HCT116 (cell line): ENCODE measurements around the gene NHLRC4. TPM values are rescaled to one million over a fixed set of nuclear protein-coding genes. Genes with fewer than 3 reads are reported as not detected.

ENCODE experiments used
- ATAC-seq: fragments of 200-7000 bp; cut with Tn5 transposase; 2 replicates; pipeline ENCODE4 v1.9.1; 2020; ENCODE audit warnings: mild to moderate bottlenecking, moderate library complexity
- BruUV-seq: library from RNA; stranded (reverse); fragments of 400-500 nt; replicated peaks from 2 replicates; lab custom pipeline; 2021; lab: Mats Ljungman, UMichigan
- CTCF ChIA-PET: fragments of 300-600 bp; sonication (Branson Sonifier 250); formaldehyde crosslinking; loops from one replicate; lab custom pipeline; 2021; ENCODE audit warnings: antibody characterized with exemption; lab: Charles Lee
- POLR2A ChIA-PET: fragments of 300-600, 350-600 bp; sonication (Branson Sonifier 250); formaldehyde crosslinking; loops from one replicate; lab custom pipeline; 2021; ENCODE audit warnings: antibody characterized with exemption; lab: Charles Lee
- RAD21 ChIA-PET, 2 experiments: fragments of 300-600 bp; sonication (Branson Sonifier 250); formaldehyde crosslinking; loops; one replicate each; lab custom pipeline; 2023; ENCODE audit warnings: low total read pairs in 2 of 2; ENCODE audit not compliant: uncharacterized antibody in 2 of 2, unreplicated experiment in 2 of 2, low non-redundant PET in 1 of 2; lab: Charles Lee
- DNase-seq: peaks from one replicate; pipeline ENCODE4 v3.0.0-alpha.2; 2010; ENCODE audit warnings: low read depth, low spot score
- H2AFZ ChIP-seq: fragments of 200-600 bp; shearing (Covaris generic), sonication (generic); 2 replicates; pipeline ENCODE4 v1.6.1; 2017; ENCODE audit warnings: low read depth, mixed run types, mixed read lengths, antibody characterized with exemption, low read length; ENCODE audit not compliant: poor library complexity, severe bottlenecking
- H3K27ac ChIP-seq: 2 replicates; pipeline ENCODE4 v1.5.1; 2012; ENCODE audit warnings: low read depth, low read length
- H3K27me3 ChIP-seq: fragments of 200-600 bp; sonication (generic); 2 replicates; pipeline ENCODE4 v1.6.1; 2016; ENCODE audit warnings: mixed run types, low read length, mixed read lengths; ENCODE audit not compliant: insufficient read depth
- H3K36me3 ChIP-seq, 2 experiments: fragments of 200-500 bp in 1 of 2; fragments of 200-600 bp in 1 of 2; sonication (Bioruptor generic) in 1 of 2; sonication (generic) in 1 of 2; 2 replicates each; pipeline versions ENCODE4 v1.5.1 to v1.6.1; 2014 to 2016; ENCODE audit warnings: low read length in 2 of 2, inconsistent platforms in 1 of 2, mixed read lengths in 1 of 2, mixed run types in 1 of 2; ENCODE audit not compliant: insufficient read depth in 2 of 2, control insufficient read depth in 1 of 2
- H3K4me1 ChIP-seq, 2 experiments: fragments of 200-600 bp in 1 of 2; sonication (generic) in 1 of 2; 2 replicates each; pipeline versions ENCODE4 v1.5.1 to v1.6.1; 2012 to 2017; ENCODE audit warnings: low read length in 2 of 2, inconsistent platforms in 1 of 2, mild to moderate bottlenecking in 1 of 2, mixed read lengths in 1 of 2, mixed run types in 1 of 2, moderate library complexity in 1 of 2; ENCODE audit not compliant: insufficient read depth in 2 of 2, control insufficient read depth in 1 of 2
- H3K4me2 ChIP-seq: fragments of 200-600 bp; sonication (generic); 2 replicates; pipeline ENCODE4 v1.6.1; 2017; ENCODE audit warnings: mixed run types, low read length, mixed read lengths
- H3K4me3 ChIP-seq, 2 experiments: fragments of 200-600 bp in 1 of 2; sonication (generic) in 1 of 2; replicated peaks in 1 of 2; 2 replicates each; pipeline ENCODE4 v1.5.1; 2011 to 2016; ENCODE audit warnings: low read length in 2 of 2, control low read depth in 1 of 2, low read depth in 1 of 2, mild to moderate bottlenecking in 1 of 2, mixed read lengths in 1 of 2, mixed run types in 1 of 2
- H3K79me2 ChIP-seq: fragments of 200-600 bp; sonication (generic); 2 replicates; pipeline ENCODE4 v1.6.1; 2017; ENCODE audit warnings: mild to moderate bottlenecking, mixed run types, low read length, moderate library complexity, mixed read lengths; ENCODE audit not compliant: insufficient read depth
- H3K9ac ChIP-seq: fragments of 200-600 bp; sonication (generic); 2 replicates; pipeline ENCODE4 v1.6.1; 2016; ENCODE audit warnings: low read length, mixed read lengths
- H3K9me2 ChIP-seq: fragments of 200-600 bp; sonication (generic), shearing (Covaris generic); 2 replicates; pipeline ENCODE4 v1.6.1; 2017; ENCODE audit warnings: mixed run types, mild to moderate bottlenecking, moderate library complexity; ENCODE audit not compliant: insufficient read depth
- H3K9me3 ChIP-seq, 2 experiments: fragments of 200-500 bp in 1 of 2; fragments of 200-600 bp in 1 of 2; sonication (Bioruptor generic) in 1 of 2; sonication (generic) in 1 of 2; 2 replicates each; pipeline ENCODE4 v1.6.1; 2014 to 2017; ENCODE audit warnings: low read length in 2 of 2, mixed read lengths in 2 of 2, inconsistent platforms in 1 of 2, low read depth in 1 of 2, mild to moderate bottlenecking in 1 of 2, mixed run types in 1 of 2, moderate library complexity in 1 of 2; ENCODE audit not compliant: control insufficient read depth in 1 of 2, insufficient read depth in 1 of 2
- H4K20me1 ChIP-seq: fragments of 200-600 bp; sonication (generic), shearing (Covaris generic); 2 replicates; pipeline ENCODE4 v1.6.1; 2017; ENCODE audit warnings: mixed run types, mild to moderate bottlenecking, moderate library complexity; ENCODE audit not compliant: insufficient read depth
- ATF3 ChIP-seq: IDR thresholded peaks from 2 replicates; pipeline ENCODE4 v1.6.1; 2012
- CBX3 ChIP-seq: IDR thresholded peaks from 2 replicates; pipeline ENCODE4 v1.6.1; 2012; ENCODE audit warnings: low read depth
- EGR1 ChIP-seq: IDR thresholded peaks from 2 replicates; pipeline ENCODE4 v1.6.1; 2012; ENCODE audit warnings: low read depth
- ELF1 ChIP-seq: IDR thresholded peaks from 2 replicates; pipeline ENCODE4 v1.6.1; 2012; ENCODE audit warnings: low read depth, borderline replicate concordance
- EZH2 ChIP-seq: fragments of 200-600 bp; sonication (generic); IDR thresholded peaks from 2 replicates; pipeline ENCODE4 v1.6.1; 2017; ENCODE audit warnings: antibody characterized with exemption, mixed run types
- EZH2phosphoT487 ChIP-seq: fragments of 200-600 bp; IDR thresholded peaks from 2 replicates; pipeline ENCODE4 v1.6.1; 2018; ENCODE audit warnings: antibody characterized with exemption, borderline replicate concordance
- RAD21 ChIP-seq: IDR thresholded peaks from 2 replicates; pipeline ENCODE4 v1.6.1; 2012; ENCODE audit warnings: low read depth, mild to moderate bottlenecking
- SIN3A ChIP-seq: IDR thresholded peaks from 2 replicates; pipeline ENCODE4 v1.6.1; 2012; ENCODE audit warnings: low read depth
- SP1 ChIP-seq: IDR thresholded peaks from 2 replicates; pipeline ENCODE4 v1.6.1; 2012; ENCODE audit warnings: low read depth
- TCF7L2 ChIP-seq: IDR thresholded peaks from 2 replicates; pipeline ENCODE4 v1.7.0; 2011; ENCODE audit warnings: borderline replicate concordance, inconsistent platforms; ENCODE audit not compliant: insufficient read depth, insufficient read length; ENCODE audit errors: extremely low read depth
- ZFX ChIP-seq: fragments of 450-650 bp; IDR thresholded peaks from 2 replicates; pipeline ENCODE4 v1.6.1; 2017
- ZNF274 ChIP-seq: fragments of 200-500 bp; sonication (Bioruptor generic); IDR thresholded peaks from 2 replicates; pipeline ENCODE4 v1.6.1; 2014; ENCODE audit warnings: mild to moderate bottlenecking, low read depth, low read length, inconsistent platforms
- intact Hi-C: fragments of 100-400 bp; cut with micrococcal nuclease; formaldehyde crosslinking; loops from 2 replicates; pipeline ENCODE4 v1.10.0; 2022
- total RNA-seq: library from RNA; stranded (reverse); gene quantifications from one replicate; pipeline ENCODE4 v1.2.1, GENCODE V29; 2021; ENCODE audit not compliant: unreplicated experiment
- TF ChIP-seq, protein P1 (sequence below): IDR thresholded peaks from 2 replicates; pipeline ENCODE4 v1.6.1; 2011; ENCODE audit warnings: mild to moderate bottlenecking, low read length, moderate library complexity; ENCODE audit not compliant: insufficient replicate concordance; ENCODE audit errors: extremely low read depth
- TF ChIP-seq, protein P2 (sequence below): IDR thresholded peaks from 2 replicates; pipeline ENCODE4 v1.6.1; 2012

The NHLRC4 gene
- total RNA-seq, 1 experiment from 2014 or later = 0.22 TPM

- peaks cover 31 to 46% of the 10 kb centered on the region in 2 experiments for H3K4me1 ChIP-seq
- intact Hi-C loops = loop anchor here (5.0 kb wide), 1 partner anchor 37 kb away; no protein-coding TSS in a partner anchor
- POLR2A ChIA-PET = no interaction called here
- peak overlapping the region; percentile 77 for H3K4me2 ChIP-seq
- TF ChIP-seq SP1 (no peak), ZFX (peak; percentile 41; the same call in 1 of the 2 replicates), RAD21 (no peak), ATF3 (no peak), SIN3A (no peak)
- TF ChIP-seq, protein P1, sequence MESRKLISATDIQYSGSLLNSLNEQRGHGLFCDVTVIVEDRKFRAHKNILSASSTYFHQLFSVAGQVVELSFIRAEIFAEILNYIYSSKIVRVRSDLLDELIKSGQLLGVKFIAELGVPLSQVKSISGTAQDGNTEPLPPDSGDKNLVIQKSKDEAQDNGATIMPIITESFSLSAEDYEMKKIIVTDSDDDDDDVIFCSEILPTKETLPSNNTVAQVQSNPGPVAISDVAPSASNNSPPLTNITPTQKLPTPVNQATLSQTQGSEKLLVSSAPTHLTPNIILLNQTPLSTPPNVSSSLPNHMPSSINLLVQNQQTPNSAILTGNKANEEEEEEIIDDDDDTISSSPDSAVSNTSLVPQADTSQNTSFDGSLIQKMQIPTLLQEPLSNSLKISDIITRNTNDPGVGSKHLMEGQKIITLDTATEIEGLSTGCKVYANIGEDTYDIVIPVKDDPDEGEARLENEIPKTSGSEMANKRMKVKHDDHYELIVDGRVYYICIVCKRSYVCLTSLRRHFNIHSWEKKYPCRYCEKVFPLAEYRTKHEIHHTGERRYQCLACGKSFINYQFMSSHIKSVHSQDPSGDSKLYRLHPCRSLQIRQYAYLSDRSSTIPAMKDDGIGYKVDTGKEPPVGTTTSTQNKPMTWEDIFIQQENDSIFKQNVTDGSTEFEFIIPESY = no peak
- TF ChIP-seq, all 23 proteins: peak for 1
- Histone ChIP-seq H3K4me3 (peak overlapping the region; percentile 64 to 69), H3K9me3 (no peaks in the 10 kb centered on the region), H3K36me3 (no peaks in the 10 kb centered on the region), H4K20me1 (no peaks in the 10 kb centered on the region), H3K27me3 (no peaks in the 10 kb centered on the region), H2AFZ (no peak overlapping the region), H3K9ac (peak overlapping the region; percentile 69), H3K27ac (peak overlapping the region; percentile 69; the same call in 1 of the 2 replicates), H3K79me2 (peaks cover 33% of the 10 kb centered on the region; the same call in 1 of the 2 replicates), H3K9me2 (no peaks in the 10 kb centered on the region)
- no TSS peak for BruUV-seq
- no peak for DNase-seq
- ChIA-PET RAD21 (no interaction called here), CTCF (no interaction called here)
- ATAC-seq = no peak
Measured at GRCh38 chr16:590188-590814, 23.5 kb downstream of the NHLRC4 start.

- peaks cover 30 to 41% of the 10 kb centered on the region in 2 experiments for H3K4me1 ChIP-seq
- CTCF ChIA-PET = no interaction called here
- peak overlapping the region; percentile 64 to 69 for H3K4me3 ChIP-seq
- no peaks in the 10 kb centered on the region for H3K27me3 ChIP-seq
- H3K36me3 ChIP-seq = no peaks in the 10 kb centered on the region
- no peaks in the 10 kb centered on the region for H4K20me1 ChIP-seq
- TF ChIP-seq, protein P2, sequence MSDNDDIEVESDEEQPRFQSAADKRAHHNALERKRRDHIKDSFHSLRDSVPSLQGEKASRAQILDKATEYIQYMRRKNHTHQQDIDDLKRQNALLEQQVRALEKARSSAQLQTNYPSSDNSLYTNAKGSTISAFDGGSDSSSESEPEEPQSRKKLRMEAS = no peak
- TF ChIP-seq EZH2phosphoT487 (no peak), EZH2 (no peak), ZNF274 (no peak), TCF7L2 (no peak), SP1 (no peak), ZFX (no peak), EGR1 (no peak), ELF1 (no peak), CBX3 (no peak)
- TF ChIP-seq, all 23 proteins: peak for 0
- Histone ChIP-seq H3K9me2 (no peaks in the 10 kb centered on the region), H3K27ac (peak overlapping the region; percentile 69; the same call in 1 of the 2 replicates), H3K4me2 (peak overlapping the region; percentile 77), H3K9ac (peak overlapping the region; percentile 69), H3K9me3 (no peaks in the 10 kb centered on the region), H3K79me2 (peaks cover 33% of the 10 kb centered on the region; the same call in 1 of the 2 replicates), H2AFZ (no peak overlapping the region)
- no TSS peak for BruUV-seq
- no peak for ATAC-seq
- RAD21 ChIA-PET = no interaction called here
- POLR2A ChIA-PET = no interaction called here
- intact Hi-C loops = loop anchor here (5.0 kb wide), 1 partner anchor 36 kb away; no protein-coding TSS in a partner anchor
- DNase-seq = no peak
Measured at GRCh38 chr16:590815-591200, 24.0 kb downstream of the NHLRC4 start.
